Neutrophil (primary cell): Measurements from ENCODE around the gene SLX4IP.

Experiments
- H3K27ac ChIP-seq: fragments of 200-600 bp; sonication (generic); 2 replicates; pipeline ENCODE4 v1.5.1; 2016; ENCODE audit warnings: mild to moderate bottlenecking, moderate library complexity
- H3K27me3 ChIP-seq: fragments of 200-600 bp; sonication (generic); 2 replicates; pipeline ENCODE4 v1.6.0; 2016; ENCODE audit warnings: mild to moderate bottlenecking
- H3K36me3 ChIP-seq: fragments of 200-600 bp; sonication (generic); 2 replicates; pipeline ENCODE4 v1.5.1; 2017
- H3K4me1 ChIP-seq, 2 experiments: fragments of 200-600 bp in 1 of 2; sonication (generic) in 1 of 2; 1 replicate in 1 of 2; 2 replicates in 1 of 2; pipeline versions ENCODE4 v1.5.1 to v1.6.1; 2013 to 2016; ENCODE audit warnings: low read depth in 1 of 2, low read length in 1 of 2, mild to moderate bottlenecking in 1 of 2, moderate library complexity in 1 of 2; ENCODE audit not compliant: control insufficient read depth in 1 of 2, insufficient read depth in 1 of 2
- H3K4me3 ChIP-seq, 2 experiments: fragments of 200-600 bp in 1 of 2; sonication (generic) in 1 of 2; 1 replicate in 1 of 2; 2 replicates in 1 of 2; pipeline ENCODE4 v1.5.1; 2013 to 2016; ENCODE audit warnings: low read depth in 1 of 2, low read length in 1 of 2, mild to moderate bottlenecking in 1 of 2, moderate library complexity in 1 of 2
- H3K9me3 ChIP-seq: fragments of 200-600 bp; sonication (generic); 2 replicates; pipeline ENCODE4 v1.5.1; 2016
- CTCF ChIP-seq: fragments of 200-600 bp; sonication (generic); IDR thresholded peaks from 2 replicates; pipeline ENCODE4 v1.5.1; 2016; ENCODE audit warnings: antibody characterized with exemption

Gene SLX4IP

GRCh38 chr20:10626896-10627295 is 191.8 kb downstream of the SLX4IP start:
- Histone ChIP-seq H3K27ac (no peak overlapping the region), H3K4me3 (no peak overlapping the region), H3K27me3 (no peaks in the 10 kb centered on the region), H3K36me3 (peaks cover 6% of the 10 kb centered on the region), H3K4me1 (no peaks in the 10 kb centered on the region), H3K9me3 (no peaks in the 10 kb centered on the region)
- no peak for TF ChIP-seq CTCF

- no peaks in the 10 kb centered on the region for H3K36me3 ChIP-seq
- no peak overlapping the region for H3K27ac ChIP-seq
- no peak for TF ChIP-seq CTCF
These were observed 195.0 kb downstream of the SLX4IP start for GRCh38 chr20:10629946-10630650.

GRCh38 chr20:10631126-10631525 is 196.0 kb downstream of the SLX4IP start:
- no peaks in the 10 kb centered on the region for H3K27me3 ChIP-seq
- no peak overlapping the region for H3K27ac ChIP-seq
- H3K9me3 ChIP-seq = no peaks in the 10 kb centered on the region
- no peak for TF ChIP-seq CTCF
- H3K4me3 ChIP-seq = no peak overlapping the region
- H3K36me3 ChIP-seq = no peaks in the 10 kb centered on the region
- H3K4me1 ChIP-seq = no peaks in the 10 kb centered on the region

More at GRCh38 chr20:10629946-10630650, 195.0 kb downstream of the SLX4IP start:
- no peaks in the 10 kb centered on the region for H3K4me1 ChIP-seq
- H3K4me3 ChIP-seq = no peak overlapping the region
- H3K27me3 ChIP-seq = no peaks in the 10 kb centered on the region
- H3K9me3 ChIP-seq = no peaks in the 10 kb centered on the region

- no peak for TF ChIP-seq CTCF
- Histone ChIP-seq H3K4me1 (no peaks in the 10 kb centered on the region), H3K27ac (no peak overlapping the region), H3K9me3 (no peaks in the 10 kb centered on the region), H3K36me3 (peaks cover 15% of the 10 kb centered on the region), H3K4me3 (no peak overlapping the region), H3K27me3 (no peaks in the 10 kb centered on the region)
These were observed 197.8 kb downstream of the SLX4IP start for GRCh38 chr20:10632721-10633509.

GRCh38 chr20:10633718-10634117 is 198.6 kb downstream of the SLX4IP start:
- Histone ChIP-seq H3K36me3 (peaks cover 21% of the 10 kb centered on the region), H3K27ac (no peak overlapping the region), H3K9me3 (no peaks in the 10 kb centered on the region), H3K4me3 (no peak overlapping the region), H3K27me3 (no peaks in the 10 kb centered on the region), H3K4me1 (no peaks in the 10 kb centered on the region)
- no peak for TF ChIP-seq CTCF
